ENCODE results near the gene C17orf113.
A peak's percentile ranks its signal among the peaks of the same experiment; 100 is the strongest.
"Not testable (repeated sequence)": the region's sequence is repeated elsewhere in the genome, so short reads cannot be mapped to it uniquely, and the experiment has no call there.

C17orf113 gene

DNA sequence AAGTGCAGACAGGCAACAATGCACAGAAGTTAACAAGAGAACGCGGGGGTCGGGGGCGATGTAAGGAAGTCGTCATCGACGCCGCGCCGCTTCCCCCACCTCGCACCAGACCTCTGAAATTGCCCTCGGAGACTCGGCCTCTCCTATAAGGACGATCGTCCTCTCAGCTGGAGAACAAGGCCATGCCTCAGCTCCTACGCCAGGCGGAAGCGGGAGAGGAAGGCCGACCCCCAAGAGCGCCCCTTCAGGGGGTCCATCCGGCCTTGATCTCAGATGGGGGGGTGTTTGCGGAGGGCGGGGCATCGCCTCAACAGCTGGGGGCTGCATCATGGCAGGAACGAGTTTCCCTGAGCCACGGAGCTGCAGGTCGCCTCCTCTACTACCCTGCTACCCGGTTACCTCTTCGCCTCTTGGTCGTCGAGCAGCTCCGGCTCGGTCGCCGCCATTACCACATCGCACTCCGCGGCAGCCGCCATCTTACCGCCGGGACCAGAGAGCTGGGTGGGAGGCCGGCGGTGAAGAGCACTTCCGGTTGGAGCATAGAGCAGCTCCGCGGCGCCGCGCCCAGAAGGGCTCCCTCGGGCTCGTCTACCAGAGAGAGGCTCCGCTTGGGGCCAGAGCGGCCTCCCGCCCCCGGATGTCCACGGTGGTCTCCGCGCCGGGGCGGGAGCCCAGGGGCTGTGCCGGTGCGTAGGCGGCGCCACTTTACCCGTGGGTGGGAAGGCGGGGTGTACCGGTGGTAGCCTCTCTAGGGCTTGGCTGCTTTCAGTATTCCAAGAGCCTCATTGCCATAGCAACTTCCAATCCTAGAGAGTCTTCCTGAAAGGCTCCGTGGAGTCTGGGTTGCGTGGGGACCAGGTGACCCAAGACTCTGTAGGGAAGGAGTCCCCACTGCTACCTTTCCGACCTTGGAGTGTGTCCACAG lies 33.2 kb downstream of the C17orf113 start, which contains the start of gene DNAJC7:
Gene DNAJC7 (minus strand): TSS at position 499 of the 925 bp plus-strand sequence. CDS start 23 bp downstream, at position 476.
- peak; percentile 81 to 83 for DNase-seq (ENCODE audit: low read depth in 2 of 2)

DNA sequence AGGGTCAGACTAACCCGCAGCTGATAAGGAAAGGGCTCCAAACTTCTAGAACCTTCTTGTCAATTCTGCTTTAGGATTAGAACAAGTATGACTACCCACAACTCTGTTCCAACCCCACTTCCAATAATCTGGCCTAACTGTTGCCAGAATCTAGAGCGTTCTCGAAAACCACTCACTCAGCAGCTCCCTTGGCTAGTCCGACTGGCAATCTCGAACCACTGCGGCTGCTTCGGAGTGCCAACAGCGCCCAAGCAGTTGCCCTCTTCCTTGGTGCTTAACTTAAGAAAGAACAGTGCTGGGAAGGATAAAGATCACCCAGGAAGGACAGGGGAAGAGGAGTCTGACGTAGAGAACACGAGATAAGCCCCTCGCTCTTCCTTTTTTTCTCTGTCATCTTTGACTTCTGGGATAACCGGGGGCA lies 34.0 kb downstream of the C17orf113 start:
- no peak for DNase-seq (ENCODE audit: low read depth in 2 of 2)

DNA sequence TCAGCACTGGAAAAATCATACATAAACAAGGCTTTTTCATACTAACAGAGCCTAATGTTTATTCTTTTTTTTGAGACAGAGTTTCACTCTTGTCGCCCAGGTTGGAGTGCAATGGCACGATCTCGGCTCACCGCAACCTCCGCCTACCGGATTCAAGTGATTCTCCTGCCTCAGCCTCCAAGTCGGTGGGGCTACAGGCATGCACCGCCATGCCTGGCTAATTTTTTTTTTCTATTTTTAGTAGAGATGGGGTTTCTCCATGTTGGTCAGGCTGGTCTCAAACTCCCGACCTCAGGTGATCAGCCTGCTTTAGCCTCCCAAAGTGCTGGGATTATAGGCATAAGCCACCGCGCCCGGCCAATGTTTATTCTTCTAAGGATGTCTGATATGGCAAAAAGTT lies 36.7 kb downstream of the C17orf113 start:
- not testable (repeated sequence) for DNase-seq (ENCODE audit: low read depth in 2 of 2)

DNA sequence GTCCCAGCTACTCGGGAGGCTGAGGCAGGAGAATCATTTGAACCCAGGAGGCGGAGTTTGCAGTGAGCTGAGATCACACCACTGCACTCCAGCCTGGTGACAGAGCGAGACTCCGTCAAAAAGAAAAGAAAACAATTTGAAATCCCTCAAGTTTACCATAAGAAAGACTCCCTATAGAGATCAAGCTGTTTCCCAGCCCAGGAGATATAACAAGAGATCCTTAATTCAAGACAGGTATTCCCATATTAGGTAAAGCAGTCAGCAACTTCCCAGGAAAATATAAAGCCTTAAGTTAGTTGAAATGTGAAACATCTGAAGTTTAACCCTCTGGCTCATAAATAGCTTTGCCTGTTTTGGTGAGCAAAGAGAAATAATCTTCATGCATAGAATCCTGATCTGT lies 38.0 kb downstream of the C17orf113 start:
- not testable (repeated sequence) for DNase-seq (ENCODE audit: low read depth in 2 of 2)

DNA sequence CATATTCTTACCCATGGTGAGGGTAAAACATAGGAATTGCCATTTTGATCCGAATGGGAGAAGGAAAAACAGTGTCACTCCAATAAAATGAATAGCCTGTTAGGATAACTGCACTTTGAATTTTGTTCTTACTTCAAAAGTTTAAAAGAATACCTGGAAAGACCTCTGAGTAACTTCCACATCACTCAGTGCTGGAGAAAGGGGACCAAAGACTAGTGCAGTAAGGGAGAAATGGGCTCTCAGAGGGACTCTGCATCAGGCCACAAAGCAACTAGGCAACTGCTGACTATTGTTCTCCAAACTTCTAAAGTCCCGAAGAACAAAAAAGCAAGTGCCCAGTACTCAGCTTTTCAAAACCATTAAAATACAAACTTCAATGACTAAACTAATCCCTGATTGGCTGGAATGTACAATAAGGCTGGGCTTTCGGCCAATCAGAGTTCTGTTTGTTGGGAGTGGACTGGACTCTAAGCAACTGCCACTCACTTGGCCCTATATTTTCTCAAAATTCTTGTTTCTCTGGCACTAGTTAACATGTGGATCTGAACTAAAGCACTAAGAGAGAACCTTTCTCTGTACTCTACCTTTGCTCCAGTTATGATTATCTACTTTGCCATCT lies 39.4 kb downstream of the C17orf113 start:
- no peak for DNase-seq (ENCODE audit: low read depth in 2 of 2)

DNA sequence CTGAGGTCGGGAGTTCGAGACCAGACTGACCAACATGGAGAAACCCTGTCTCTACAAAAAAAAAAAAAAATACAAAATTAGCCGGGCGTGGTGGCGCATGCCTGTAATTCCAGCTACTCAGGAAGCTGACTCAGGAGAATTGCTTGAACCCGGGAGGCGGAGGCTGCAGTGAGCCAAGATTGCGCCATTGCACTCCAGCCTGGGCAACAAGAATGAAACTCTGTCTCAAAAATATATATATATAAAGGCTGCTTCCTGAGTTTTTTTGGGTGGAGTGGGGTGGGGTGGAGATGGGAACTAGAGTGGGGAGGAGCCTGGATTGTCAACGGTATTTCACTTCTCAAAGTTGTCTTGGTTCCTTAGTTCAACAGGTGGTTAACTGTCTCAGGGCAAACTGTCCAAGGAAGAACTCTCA lies 40.1 kb downstream of the C17orf113 start:
- not testable (repeated sequence) for DNase-seq (ENCODE audit: low read depth in 2 of 2)

DNA sequence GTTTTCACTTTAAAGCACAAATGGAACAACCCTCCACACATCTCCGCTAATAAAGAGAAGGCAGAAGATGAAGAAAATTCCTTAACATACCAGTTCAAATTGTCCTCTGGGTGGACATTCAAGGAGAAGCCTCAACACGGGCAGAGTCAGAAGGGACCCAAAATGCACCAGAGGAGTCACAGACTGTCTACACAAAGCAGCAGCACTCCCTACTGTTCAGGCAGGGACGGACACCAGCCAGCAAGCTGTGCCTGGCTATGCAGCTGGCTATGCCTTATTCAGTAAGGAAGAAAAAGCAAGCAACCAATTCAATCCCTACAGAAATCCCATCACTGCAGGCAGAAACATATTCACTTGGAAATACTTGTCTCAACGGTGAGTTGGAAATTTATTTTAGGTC lies 41.2 kb downstream of the C17orf113 start:
- DNase-seq (ENCODE audit: low read depth in 2 of 2): no peak

DNA sequence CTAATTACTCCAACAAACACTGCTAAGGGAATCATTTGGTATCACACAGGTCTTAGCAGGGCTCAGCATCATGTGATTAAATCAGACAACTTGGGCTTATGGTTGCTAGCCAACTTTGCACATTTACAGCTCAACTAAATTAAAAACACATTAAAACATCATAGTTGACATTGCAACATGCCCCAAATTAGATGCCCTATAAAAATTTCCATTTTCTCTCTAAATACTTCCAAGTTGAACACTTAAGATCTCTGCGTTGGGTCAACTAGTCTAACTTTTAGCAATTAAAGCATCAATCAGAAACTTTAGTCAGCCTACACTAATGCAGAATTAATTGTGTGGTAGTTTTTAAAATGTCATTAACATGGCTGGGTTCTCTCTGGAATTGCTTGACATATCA lies 45.2 kb downstream of the C17orf113 start:
- no peak for DNase-seq (ENCODE audit: low read depth in 2 of 2)

DNA sequence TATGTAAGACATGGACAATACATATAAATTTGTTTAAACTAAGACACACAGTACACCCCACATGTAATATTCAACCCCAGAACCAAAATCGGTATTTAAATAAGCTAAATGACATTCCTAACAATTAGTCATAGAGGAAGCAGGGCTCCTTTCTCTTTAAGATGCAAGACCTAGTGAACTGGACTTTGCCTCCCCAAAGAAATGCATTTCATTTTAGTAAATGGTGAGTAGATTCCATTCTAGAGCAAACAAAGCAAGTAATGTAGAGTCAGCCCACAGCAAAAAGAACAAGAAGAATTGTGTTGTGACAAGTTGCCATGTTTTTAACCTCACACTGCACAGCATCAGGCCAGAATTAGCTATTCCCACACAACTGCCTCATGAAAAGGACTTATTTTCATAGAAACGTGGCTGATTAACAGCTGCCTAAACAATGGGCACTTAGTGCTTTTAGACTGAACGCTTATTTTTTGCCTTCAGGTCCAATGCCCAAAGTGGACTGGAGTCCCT lies 47.6 kb downstream of the C17orf113 start:
- DNase-seq (ENCODE audit: low read depth in 2 of 2): no peak

DNA sequence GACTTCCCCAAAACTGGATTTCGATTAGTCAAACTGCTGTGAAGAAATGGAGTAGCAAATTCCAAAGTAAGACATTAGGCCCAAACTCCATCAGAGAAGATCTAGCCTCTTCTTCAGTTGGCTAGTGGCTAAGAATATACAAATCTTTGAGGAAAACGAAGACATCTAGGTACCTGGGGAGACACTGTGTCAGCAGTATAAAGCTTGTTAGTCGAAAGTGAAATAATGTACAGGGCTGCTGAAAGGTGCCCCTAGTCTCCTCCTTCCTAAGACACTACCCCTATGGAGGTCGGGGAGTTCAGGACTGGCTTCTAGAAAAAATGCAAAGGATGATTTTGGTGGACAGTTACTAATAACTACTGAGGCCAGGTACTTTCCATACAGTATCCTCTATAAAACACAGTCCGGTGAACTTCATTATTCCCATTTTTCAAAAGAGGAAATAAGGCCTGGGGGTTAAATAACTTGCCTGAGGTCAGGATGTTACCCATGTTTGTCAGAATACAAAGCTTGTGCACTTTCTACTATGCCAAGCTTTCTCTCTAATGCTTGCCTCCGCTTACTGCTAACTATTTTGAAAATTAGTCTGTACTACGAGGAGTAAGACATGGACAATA lies 48.1 kb downstream of the C17orf113 start:
- DNase-seq (ENCODE audit: low read depth in 2 of 2): no peak

DNA sequence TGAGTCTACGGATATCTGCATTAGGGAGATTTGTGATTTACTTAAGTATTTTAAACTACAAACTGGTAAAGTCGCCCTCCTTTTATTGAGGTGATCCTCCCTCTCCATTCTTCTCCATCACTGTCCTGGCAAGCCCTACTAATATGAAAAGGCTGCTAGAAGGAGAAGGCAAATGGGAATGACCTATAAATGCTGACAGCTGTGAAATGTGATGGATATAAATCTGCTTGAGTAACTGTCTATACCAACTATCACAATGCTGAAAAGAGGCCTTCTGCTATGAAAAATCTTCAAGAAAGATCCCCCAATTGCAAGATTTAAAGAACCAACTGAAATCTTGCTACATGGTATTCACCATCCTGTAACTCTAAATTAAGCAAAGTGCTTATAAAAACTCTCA lies 48.7 kb downstream of the C17orf113 start:
- no peak for DNase-seq (ENCODE audit: low read depth in 2 of 2)

DNA sequence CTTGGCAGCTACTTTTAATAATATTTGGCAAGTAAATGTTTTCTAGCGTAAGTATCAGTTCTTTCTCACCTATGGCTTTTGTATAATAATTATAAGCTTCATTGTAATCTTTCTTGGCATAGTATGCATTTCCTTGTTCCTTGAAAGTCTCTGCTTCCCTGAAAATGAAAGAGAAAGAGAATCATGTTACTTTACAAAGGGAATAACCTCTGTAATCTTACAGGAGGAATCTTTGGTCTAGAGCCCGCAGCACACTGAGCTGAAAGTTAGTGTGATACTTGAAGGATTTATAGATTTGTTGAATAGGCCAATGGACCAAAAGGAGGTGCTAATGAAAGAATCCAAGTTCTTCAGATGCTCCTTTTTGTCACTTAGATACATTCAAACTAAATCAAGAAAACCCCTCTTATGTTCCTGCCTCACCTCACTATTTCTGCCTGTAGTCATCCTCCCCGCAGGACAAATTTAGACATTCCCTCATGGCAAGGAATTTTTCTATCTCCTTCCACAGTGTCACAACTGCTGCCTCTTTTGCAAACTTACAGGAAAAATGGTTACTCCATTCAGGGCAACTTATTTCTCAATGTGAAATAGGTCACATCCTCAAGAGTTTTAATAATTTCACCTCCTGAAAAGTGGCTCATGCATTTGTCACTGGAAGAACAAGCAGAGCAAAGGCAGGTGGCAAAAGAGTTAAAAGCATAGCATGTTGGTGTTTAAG lies 49.8 kb downstream of the C17orf113 start:
- no peak for DNase-seq (ENCODE audit: low read depth in 2 of 2)

DNA sequence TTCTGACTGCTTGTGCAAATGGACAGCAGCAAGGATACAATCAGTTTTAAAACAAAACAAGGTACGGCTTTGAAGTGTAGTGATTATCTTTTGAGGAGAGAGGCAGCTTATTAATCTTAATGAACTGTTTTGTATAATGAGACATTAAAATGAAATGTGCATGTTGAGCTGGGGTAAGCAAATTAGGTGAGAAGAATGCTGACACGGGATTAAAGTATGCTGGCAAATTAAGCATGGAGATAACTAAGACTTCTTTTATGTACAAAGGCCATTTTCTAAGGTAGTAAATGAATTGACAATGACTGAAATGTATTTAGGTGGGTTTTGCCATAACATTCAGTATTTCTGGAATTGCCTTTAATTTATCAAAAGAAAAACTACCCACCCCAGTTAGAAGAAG lies 51.9 kb downstream of the C17orf113 start:
- DNase-seq (ENCODE audit: low read depth in 2 of 2): no peak

DNA sequence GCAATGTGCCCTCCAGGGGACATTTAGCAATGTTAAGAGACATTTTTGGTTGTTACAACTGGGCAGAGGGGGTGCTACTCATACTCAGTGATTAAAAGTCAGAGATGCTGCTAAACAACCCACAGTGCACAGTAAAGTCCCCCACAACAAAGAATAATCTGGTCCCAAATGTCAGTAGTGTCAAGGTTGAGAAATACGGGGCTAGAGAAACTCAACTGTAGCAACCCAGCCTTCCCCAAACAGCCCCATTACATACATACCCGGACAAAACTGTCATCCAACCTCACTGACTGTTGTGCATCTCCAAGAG lies 53.6 kb downstream of the C17orf113 start:
- no peak for DNase-seq (ENCODE audit: low read depth in 2 of 2)

DNA sequence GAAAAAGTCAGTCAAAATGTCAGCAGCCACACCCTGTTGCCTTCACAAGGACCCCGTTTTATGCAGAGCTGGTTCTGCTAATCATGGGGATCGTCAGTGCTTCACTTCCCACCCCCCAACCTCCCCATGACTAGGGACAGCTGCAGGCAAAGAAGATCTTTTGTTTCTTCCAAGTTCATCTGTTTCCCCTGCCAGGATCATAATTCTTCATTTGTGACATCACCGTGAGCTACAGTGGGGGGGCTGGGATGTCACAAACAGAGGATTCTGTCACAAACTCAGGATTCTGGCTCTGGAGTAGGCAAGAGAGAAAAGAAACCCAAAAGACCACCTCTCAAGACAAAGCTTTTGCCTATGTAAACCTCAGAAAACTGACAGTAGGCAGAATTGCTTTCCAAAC lies 57.8 kb downstream of the C17orf113 start:
- no peak for DNase-seq (ENCODE audit: low read depth in 2 of 2)

DNA sequence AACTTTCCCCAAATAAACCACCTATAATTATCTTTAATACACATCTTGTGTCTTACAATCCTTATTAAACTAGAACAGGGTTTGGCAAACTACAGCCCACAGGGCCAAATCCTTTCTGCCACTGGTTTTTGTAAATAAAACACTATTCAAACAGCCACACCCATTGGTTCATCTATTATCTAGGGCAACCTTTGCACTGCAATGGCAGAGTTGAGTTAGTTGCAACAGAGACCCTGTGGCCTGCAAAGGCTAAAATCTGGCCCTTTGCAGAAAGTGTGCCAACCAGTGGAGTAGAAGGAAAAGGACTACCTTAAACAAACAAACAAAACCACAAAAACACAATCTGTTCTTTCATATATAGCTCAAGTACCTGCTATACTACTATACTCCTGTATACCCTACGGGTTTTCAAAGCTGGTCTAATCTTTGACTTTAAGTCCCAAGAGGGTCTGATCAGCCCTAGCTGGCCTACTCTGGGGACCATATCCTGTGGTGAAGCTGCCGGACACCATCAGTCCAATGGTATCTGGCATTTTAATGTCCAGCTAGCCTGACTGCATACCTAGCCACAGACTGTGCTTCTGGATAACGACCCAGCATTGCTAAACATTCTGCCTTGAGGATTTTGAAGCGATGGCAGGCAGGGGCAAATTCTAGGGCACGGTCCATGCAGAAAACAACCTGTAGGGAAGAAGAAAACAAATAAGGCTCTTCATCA lies 60.5 kb downstream of the C17orf113 start:
- DNase-seq (ENCODE audit: low read depth in 2 of 2): no peak

DNA sequence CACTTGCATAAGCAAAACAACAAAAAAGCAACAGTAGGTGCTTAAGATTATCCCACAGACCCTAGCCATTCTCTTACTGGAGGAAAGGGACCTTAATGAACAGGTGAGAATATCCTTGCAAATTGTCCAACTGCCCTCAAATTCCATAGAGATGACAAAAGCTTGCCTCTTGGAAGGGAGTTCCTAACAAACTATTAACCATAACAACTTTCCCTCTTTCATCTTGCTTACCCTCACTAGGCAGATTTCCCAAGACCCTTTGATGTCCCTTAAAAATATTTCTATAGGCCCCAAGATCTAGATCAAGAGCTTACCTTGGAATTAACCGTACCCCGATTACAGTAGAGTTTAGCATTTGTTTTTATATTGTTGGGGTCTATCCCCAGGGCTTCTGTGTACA lies 62.0 kb downstream of the C17orf113 start:
- no peak for DNase-seq (ENCODE audit: low read depth in 2 of 2)

Measured in stimulated activated CD4-positive, alpha-beta T cell treated with anti-CD3 and anti-CD28 coated beads, Interleukin-1b, Interleukin-23, amount 100 ng/mL, for 4 hours (primary cell).